ENCODE data around the gene ASXL2.

Gene ASXL2

DNA sequence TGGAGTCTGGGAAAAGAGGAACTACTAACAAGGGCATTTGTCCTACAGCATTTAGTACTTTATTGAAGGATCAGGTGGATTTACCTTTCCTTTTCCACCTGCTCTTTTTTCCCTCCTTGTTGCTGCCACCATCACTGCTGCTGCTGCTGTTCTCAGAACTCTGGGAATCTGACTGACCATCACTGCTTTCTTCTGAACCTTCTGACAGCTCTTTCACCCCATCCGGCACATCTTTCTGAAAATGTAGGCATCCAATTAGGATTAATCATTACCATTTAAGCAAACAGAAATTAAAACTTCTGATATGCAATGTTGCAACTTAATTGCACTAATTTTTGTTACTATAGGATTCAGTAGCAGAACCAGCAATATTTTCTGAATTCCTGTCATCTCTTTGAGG, 79.0 kb downstream of the ASXL2 start:
- TF ChIP-seq, protein P1, sequence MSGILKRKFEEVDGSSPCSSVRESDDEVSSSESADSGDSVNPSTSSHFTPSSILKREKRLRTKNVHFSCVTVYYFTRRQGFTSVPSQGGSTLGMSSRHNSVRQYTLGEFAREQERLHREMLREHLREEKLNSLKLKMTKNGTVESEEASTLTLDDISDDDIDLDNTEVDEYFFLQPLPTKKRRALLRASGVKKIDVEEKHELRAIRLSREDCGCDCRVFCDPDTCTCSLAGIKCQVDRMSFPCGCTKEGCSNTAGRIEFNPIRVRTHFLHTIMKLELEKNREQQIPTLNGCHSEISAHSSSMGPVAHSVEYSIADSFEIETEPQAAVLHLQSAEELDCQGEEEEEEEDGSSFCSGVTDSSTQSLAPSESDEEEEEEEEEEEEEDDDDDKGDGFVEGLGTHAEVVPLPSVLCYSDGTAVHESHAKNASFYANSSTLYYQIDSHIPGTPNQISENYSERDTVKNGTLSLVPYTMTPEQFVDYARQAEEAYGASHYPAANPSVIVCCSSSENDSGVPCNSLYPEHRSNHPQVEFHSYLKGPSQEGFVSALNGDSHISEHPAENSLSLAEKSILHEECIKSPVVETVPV (CRISPR knock-in tag; IDR thresholded peaks at IDR 0.05) = no peak
- TF ChIP-seq CSDC2 (CRISPR knock-in tag; IDR thresholded peaks at IDR 0.05) = no peak
- no peak for TF ChIP-seq GLIS3 (CRISPR knock-in tag; IDR thresholded peaks at IDR 0.05)
- TF ChIP-seq RARB (CRISPR knock-in tag; IDR thresholded peaks at IDR 0.05) = no peak
- no peak for TF ChIP-seq ZFP30 (CRISPR knock-in tag; IDR thresholded peaks at IDR 0.05)
- TF ChIP-seq BACH2 (CRISPR knock-in tag; IDR thresholded peaks at IDR 0.05; ENCODE audit: borderline replicate concordance) = no peak
- TF ChIP-seq, protein P2, sequence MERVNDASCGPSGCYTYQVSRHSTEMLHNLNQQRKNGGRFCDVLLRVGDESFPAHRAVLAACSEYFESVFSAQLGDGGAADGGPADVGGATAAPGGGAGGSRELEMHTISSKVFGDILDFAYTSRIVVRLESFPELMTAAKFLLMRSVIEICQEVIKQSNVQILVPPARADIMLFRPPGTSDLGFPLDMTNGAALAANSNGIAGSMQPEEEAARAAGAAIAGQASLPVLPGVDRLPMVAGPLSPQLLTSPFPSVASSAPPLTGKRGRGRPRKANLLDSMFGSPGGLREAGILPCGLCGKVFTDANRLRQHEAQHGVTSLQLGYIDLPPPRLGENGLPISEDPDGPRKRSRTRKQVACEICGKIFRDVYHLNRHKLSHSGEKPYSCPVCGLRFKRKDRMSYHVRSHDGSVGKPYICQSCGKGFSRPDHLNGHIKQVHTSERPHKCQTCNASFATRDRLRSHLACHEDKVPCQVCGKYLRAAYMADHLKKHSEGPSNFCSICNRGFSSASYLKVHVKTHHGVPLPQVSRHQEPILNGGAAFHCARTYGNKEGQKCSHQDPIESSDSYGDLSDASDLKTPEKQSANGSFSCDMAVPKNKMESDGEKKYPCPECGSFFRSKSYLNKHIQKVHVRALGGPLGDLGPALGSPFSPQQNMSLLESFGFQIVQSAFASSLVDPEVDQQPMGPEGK (CRISPR knock-in tag; IDR thresholded peaks at IDR 0.05; ENCODE audit: borderline replicate concordance) = no peak
- TF ChIP-seq ZC3H10 (CRISPR knock-in tag; IDR thresholded peaks at IDR 0.05) = no peak
- no peak for TF ChIP-seq ZNF565 (CRISPR knock-in tag; conservative IDR thresholded peaks at IDR 0.05; ENCODE audit: low read depth)
- no peak for TF ChIP-seq ISL1 (CRISPR knock-in tag; IDR thresholded peaks at IDR 0.05)
- ATAC-seq = no peak

DNA sequence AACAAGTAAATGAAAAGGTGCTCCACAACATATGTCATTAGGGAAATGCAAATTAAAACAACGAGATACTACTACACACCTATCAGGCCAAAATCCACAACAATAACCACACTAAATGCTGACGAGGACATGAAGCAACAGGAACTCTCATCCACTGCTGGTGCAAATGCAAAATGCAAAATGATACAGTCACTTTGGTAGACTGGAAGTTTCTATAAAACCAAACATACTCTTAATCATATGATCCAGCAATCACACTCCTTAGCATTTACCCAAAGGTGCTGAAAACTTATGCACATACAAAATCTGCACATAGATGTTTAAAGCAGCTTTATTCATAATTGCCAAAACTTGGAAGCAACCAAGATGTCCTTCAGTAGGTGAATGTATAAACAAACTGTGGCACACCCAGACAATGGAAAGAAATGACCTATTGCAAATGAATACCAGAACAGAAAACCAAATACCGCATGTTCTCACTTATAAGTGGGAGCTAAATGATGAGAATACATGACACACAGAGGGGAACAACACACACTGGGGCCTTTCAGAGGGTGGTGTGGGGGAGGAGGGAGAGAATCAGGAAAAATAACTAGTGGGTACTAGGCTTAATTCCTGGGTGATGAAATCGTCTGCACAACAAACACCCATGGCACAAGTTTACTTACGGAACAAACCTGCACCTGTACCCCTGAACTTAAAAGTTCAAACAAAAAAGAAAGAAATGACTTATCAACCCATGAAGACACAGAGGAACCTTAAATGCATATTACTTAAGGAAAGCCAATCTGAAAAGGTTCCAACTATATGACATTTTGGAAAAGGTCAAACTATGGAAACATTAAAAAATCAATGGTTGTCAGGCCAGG, 80.4 kb downstream of the ASXL2 start:
- no peak for ATAC-seq
- no peak for TF ChIP-seq ESRRG (CRISPR knock-in tag; IDR thresholded peaks at IDR 0.05)
- TF ChIP-seq ZFP3 (CRISPR knock-in tag; IDR thresholded peaks at IDR 0.05) = no peak
- TF ChIP-seq TOX (CRISPR knock-in tag; IDR thresholded peaks at IDR 0.05; ENCODE audit: borderline replicate concordance) = no peak
- no peak for TF ChIP-seq SNAI2 (CRISPR knock-in tag; IDR thresholded peaks at IDR 0.05)
- TF ChIP-seq GLIS3 (CRISPR knock-in tag; IDR thresholded peaks at IDR 0.05) = no peak
- TF ChIP-seq ZFP30 (CRISPR knock-in tag; IDR thresholded peaks at IDR 0.05) = no peak
- TF ChIP-seq ISL1 (CRISPR knock-in tag; IDR thresholded peaks at IDR 0.05) = no peak
- no peak for TF ChIP-seq ZNF565 (CRISPR knock-in tag; conservative IDR thresholded peaks at IDR 0.05; ENCODE audit: low read depth)
- no peak for TF ChIP-seq TCF4 (CRISPR knock-in tag; IDR thresholded peaks at IDR 0.05; ENCODE audit: borderline replicate concordance)
- TF ChIP-seq PPARA (CRISPR knock-in tag; IDR thresholded peaks at IDR 0.05; ENCODE audit: borderline replicate concordance) = no peak
- TF ChIP-seq ZNF8 (CRISPR knock-in tag; IDR thresholded peaks at IDR 0.05) = no peak
- TF ChIP-seq CSDC2 (CRISPR knock-in tag; IDR thresholded peaks at IDR 0.05) = no peak

DNA sequence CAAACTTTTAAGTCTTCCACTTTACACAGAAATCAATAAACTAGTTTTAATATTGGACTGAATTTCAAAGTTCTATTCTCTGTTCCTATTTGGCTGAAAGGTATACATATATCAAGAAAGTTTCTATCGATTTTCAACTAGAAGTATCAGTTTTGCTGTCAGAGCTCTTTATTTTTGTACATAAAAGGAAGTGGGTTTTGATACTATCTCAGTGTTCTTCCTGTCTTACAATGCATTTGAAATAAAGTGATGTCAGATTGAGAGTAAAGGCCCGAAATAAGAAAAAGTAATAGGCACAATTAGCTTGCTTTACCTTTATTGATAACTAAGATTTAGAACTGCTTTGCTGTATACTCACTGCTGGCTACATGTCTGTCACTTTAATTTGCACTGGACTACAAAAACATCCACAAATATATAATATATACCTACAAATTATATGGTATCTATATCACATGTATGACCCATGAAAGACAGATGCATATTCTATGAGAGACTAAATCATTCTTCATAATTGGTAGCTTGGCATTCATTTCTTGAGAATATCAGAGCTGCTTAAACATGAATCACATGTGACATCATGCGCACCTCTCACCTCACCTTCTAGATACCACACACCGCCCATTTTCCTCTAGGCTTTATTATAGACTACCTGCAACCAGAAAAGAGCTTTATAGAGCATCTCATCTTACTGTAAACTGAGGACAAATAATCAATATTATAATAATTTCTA, 83.6 kb downstream of the ASXL2 start:
- no peak for TF ChIP-seq ZFP3 (CRISPR knock-in tag; IDR thresholded peaks at IDR 0.05)
- no peak for TF ChIP-seq ZNF70 (CRISPR knock-in tag; IDR thresholded peaks at IDR 0.05)
- TF ChIP-seq PPARA (CRISPR knock-in tag; IDR thresholded peaks at IDR 0.05; ENCODE audit: borderline replicate concordance) = no peak
- TF ChIP-seq ZNF565 (CRISPR knock-in tag; conservative IDR thresholded peaks at IDR 0.05; ENCODE audit: low read depth) = no peak
- TF ChIP-seq GLIS3 (CRISPR knock-in tag; IDR thresholded peaks at IDR 0.05) = no peak
- TF ChIP-seq ARNTL (CRISPR knock-in tag; IDR thresholded peaks at IDR 0.05; ENCODE audit: borderline replicate concordance, low read depth) = no peak
- TF ChIP-seq, protein P2 (CRISPR knock-in tag; IDR thresholded peaks at IDR 0.05; ENCODE audit: borderline replicate concordance) = no peak
- no peak for TF ChIP-seq SNAI2 (CRISPR knock-in tag; IDR thresholded peaks at IDR 0.05)
- TF ChIP-seq BACH2 (CRISPR knock-in tag; IDR thresholded peaks at IDR 0.05; ENCODE audit: borderline replicate concordance) = no peak
- TF ChIP-seq CSDC2 (CRISPR knock-in tag; IDR thresholded peaks at IDR 0.05) = no peak
- TF ChIP-seq ZFP30 (CRISPR knock-in tag; IDR thresholded peaks at IDR 0.05) = no peak
- no peak for TF ChIP-seq ZC3H10 (CRISPR knock-in tag; IDR thresholded peaks at IDR 0.05)
- TF ChIP-seq, protein P3, sequence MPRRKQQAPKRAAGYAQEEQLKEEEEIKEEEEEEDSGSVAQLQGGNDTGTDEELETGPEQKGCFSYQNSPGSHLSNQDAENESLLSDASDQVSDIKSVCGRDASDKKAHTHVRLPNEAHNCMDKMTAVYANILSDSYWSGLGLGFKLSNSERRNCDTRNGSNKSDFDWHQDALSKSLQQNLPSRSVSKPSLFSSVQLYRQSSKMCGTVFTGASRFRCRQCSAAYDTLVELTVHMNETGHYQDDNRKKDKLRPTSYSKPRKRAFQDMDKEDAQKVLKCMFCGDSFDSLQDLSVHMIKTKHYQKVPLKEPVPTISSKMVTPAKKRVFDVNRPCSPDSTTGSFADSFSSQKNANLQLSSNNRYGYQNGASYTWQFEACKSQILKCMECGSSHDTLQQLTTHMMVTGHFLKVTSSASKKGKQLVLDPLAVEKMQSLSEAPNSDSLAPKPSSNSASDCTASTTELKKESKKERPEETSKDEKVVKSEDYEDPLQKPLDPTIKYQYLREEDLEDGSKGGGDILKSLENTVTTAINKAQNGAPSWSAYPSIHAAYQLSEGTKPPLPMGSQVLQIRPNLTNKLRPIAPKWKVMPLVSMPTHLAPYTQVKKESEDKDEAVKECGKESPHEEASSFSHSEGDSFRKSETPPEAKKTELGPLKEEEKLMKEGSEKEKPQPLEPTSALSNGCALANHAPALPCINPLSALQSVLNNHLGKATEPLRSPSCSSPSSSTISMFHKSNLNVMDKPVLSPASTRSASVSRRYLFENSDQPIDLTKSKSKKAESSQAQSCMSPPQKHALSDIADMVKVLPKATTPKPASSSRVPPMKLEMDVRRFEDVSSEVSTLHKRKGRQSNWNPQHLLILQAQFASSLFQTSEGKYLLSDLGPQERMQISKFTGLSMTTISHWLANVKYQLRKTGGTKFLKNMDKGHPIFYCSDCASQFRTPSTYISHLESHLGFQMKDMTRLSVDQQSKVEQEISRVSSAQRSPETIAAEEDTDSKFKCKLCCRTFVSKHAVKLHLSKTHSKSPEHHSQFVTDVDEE (CRISPR knock-in tag; IDR thresholded peaks at IDR 0.05) = no peak
- TF ChIP-seq, protein P1 (CRISPR knock-in tag; IDR thresholded peaks at IDR 0.05) = no peak
- TF ChIP-seq, protein P4, sequence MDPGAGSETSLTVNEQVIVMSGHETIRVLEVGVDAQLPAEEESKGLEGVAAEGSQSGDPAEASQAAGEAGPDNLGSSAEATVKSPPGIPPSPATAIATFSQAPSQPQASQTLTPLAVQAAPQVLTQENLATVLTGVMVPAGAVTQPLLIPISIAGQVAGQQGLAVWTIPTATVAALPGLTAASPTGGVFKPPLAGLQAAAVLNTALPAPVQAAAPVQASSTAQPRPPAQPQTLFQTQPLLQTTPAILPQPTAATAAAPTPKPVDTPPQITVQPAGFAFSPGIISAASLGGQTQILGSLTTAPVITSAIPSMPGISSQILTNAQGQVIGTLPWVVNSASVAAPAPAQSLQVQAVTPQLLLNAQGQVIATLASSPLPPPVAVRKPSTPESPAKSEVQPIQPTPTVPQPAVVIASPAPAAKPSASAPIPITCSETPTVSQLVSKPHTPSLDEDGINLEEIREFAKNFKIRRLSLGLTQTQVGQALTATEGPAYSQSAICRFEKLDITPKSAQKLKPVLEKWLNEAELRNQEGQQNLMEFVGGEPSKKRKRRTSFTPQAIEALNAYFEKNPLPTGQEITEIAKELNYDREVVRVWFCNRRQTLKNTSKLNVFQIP (CRISPR knock-in tag; IDR thresholded peaks at IDR 0.05; ENCODE audit: borderline replicate concordance, low read depth) = no peak
- no peak for TF ChIP-seq ZNF8 (CRISPR knock-in tag; IDR thresholded peaks at IDR 0.05)
- TF ChIP-seq ESRRG (CRISPR knock-in tag; IDR thresholded peaks at IDR 0.05) = no peak
- no peak for TF ChIP-seq RARB (CRISPR knock-in tag; IDR thresholded peaks at IDR 0.05)
- ATAC-seq = no peak

Measured in SK-N-SH treated with all-trans-retinoic acid at 6 μM for 48 hours (cell line).